ENCODE data around the gene LZTR1. TPM values are rescaled to one million over a fixed set of nuclear protein-coding genes. Genes with fewer than 3 reads are reported as not detected.
A peak's percentile ranks its signal among the peaks of the same experiment; 100 is the strongest.

Gene LZTR1
- total RNA-seq, 4 donors from 2014 or later: 18.2 to 73.7 (median 56.1) TPM

DNA sequence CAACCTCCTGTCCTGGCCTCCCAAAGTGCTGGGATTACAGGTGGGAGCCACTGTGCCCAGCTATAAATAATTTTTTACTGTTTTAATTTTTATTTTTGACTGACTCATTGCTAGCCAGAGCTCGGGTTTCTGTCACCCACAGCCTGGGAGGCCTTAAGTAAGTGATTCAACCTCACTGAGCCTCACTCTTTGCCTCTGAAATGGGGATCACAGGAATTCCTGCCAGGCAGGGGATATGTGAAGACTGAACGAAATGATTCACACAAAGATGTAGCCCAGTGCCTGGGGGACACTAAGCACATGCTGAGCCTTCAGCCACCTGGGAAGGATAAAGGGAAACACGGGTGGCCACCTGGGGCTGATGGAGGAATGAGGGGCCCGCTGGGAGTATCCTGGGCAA lies 59.8 kb downstream of the LZTR1 start:
- DNase-seq: no peak
- TF ChIP-seq, protein P1, sequence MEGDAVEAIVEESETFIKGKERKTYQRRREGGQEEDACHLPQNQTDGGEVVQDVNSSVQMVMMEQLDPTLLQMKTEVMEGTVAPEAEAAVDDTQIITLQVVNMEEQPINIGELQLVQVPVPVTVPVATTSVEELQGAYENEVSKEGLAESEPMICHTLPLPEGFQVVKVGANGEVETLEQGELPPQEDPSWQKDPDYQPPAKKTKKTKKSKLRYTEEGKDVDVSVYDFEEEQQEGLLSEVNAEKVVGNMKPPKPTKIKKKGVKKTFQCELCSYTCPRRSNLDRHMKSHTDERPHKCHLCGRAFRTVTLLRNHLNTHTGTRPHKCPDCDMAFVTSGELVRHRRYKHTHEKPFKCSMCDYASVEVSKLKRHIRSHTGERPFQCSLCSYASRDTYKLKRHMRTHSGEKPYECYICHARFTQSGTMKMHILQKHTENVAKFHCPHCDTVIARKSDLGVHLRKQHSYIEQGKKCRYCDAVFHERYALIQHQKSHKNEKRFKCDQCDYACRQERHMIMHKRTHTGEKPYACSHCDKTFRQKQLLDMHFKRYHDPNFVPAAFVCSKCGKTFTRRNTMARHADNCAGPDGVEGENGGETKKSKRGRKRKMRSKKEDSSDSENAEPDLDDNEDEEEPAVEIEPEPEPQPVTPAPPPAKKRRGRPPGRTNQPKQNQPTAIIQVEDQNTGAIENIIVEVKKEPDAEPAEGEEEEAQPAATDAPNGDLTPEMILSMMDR (IDR thresholded peaks at IDR 0.05): no peak
- no peak for TF ChIP-seq POLR2A (IDR thresholded peaks at IDR 0.05)
- Histone ChIP-seq H3K36me3 (no peaks in the 10 kb centered on the region), H3K27ac (no peak overlapping the region), H3K4me1 (no peaks in the 10 kb centered on the region), H3K4me3 (no peak overlapping the region), H3K27me3 (no peaks in the 10 kb centered on the region), H3K9me3 (no peaks in the 10 kb centered on the region)
- intact Hi-C loops (cut with DNase I; ENCODE audit: low total_unique reads): no loop called here

DNA sequence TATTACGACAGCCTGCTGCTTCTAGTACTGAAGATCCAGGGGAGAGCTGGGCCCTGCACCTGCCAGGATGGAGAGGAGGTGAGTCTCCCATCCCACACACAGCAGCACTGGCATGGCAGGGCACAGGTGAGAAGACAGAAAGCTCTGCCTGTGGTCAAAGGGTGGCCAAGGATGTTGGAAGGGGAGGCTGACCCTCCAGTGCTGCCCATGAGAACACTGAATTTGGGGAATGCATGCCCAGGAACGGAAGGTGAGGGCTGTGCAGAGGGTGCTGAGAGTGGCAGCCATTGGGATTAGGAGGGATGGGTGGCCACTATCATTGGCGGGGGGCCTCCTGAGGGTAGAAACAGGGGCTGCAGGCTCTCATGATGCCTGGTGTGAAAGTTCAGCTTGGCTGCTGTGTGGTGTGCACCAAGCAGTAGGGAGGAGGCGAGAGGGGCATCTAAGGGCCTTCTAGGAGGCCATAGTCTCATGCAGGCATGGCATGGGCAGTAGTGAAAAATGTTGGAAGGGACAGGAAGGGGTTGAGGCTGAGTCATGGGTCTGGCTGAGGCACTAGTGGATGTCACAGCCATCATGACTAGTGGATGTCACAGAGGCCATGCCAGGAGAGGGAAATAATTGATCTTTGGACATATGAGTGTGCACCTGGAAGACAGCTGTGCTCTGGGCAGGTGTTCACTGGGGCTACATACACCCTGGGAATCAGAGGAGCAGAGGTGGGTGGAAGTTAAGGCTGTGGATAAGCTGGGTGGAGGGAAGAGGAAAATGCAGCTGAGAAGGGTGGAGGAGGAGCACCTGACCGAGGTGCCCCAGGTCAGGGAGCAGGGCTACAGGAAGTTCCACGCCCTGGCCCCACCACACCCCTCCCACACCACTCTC lies 61.1 kb downstream of the LZTR1 start:
- no peak for TF ChIP-seq POLR2A (IDR thresholded peaks at IDR 0.05)
- TF ChIP-seq, protein P1 (IDR thresholded peaks at IDR 0.05): no peak
- intact Hi-C loops (cut with DNase I; ENCODE audit: low total_unique reads): no loop called here

DNA sequence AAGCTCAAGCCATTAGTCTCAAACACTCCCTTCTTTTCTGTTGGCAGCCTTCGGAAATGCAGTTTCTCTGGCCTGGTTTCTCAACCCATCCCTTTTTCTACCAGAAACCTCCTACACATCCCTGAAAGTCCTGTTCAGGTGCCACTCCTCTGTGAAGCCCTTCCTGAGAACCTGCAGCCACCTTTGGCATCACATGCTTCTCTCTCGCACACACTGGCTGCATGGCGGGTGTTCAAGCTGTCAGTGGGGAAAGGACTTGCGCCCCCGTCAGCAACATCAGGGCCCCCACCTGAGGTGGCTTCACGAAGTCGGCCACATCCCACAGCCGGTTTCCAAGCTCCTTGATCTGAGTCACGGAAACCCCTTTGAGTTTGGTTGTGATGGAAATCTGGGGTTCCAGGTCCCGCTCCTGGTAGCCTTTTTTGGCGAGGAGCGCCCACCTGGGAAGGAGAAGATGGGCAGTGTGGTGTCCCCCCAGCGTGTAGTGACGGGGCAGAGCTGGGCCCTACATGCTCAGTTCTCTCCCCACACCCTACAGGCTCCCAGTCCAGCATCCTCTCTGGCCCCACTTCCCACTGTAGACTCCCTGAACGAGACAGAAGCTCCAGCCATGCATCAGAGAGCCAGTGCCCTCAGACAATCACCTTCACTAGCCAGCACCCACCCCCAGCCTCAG lies 61.9 kb downstream of the LZTR1 start:
- Histone ChIP-seq H3K36me3 (no peaks in the 10 kb centered on the region), H3K4me3 (no peak overlapping the region), H3K27me3 (no peaks in the 10 kb centered on the region), H3K9me3 (no peaks in the 10 kb centered on the region), H3K27ac (no peak overlapping the region), H3K4me1 (no peaks in the 10 kb centered on the region)
- TF ChIP-seq, protein P1 (IDR thresholded peaks at IDR 0.05): no peak
- no peak for TF ChIP-seq POLR2A (IDR thresholded peaks at IDR 0.05)
- intact Hi-C loops (cut with DNase I; ENCODE audit: low total_unique reads): no loop called here
- DNase-seq: no peak

More for the DNA sequence above, 61.1 kb downstream of the LZTR1 start:
- DNase-seq: no peak
- no peaks in the 10 kb centered on the region for H3K4me1 ChIP-seq
- no peaks in the 10 kb centered on the region for H3K9me3 ChIP-seq
- no peaks in the 10 kb centered on the region for H3K36me3 ChIP-seq
- H3K27ac ChIP-seq: no peak overlapping the region
- H3K4me3 ChIP-seq: no peak overlapping the region
- no peaks in the 10 kb centered on the region for H3K27me3 ChIP-seq

DNA sequence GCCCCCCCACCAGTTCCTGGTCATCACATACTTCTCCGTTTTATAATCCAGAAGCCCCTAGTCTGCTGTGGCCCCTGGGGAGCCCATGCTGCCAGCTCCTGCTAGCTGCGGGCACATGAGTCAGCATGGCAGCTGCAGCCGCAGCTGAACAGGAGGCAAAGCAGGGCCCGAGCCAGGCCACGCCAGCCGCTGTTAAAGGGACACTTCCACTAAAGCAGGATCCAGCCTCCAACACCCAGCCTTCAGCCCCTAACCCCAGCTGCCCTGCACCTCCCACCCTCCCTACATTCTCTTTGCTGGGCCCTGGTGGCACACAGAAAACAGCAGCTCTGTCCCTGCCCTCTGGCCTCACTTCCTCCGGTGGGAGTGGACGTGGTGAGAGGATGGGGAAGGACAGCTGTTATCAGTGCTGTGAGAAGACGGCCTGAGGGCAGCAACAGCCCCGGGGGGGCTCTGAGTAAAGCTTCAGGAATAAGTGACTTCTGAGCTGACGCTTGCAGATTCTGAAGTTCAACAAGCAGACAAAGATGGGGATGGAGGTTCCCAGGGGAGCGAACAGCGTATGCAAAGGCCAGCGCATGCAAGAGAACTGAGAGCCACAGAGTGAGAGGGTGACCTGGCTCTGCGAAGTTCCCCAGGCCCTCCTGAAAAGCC lies 63.0 kb downstream of the LZTR1 start:
- H3K27me3 ChIP-seq: no peaks in the 10 kb centered on the region
- no peaks in the 10 kb centered on the region for H3K4me1 ChIP-seq
- intact Hi-C loops (cut with DNase I; ENCODE audit: low total_unique reads): no loop called here
- no peaks in the 10 kb centered on the region for H3K36me3 ChIP-seq
- H3K9me3 ChIP-seq: no peaks in the 10 kb centered on the region
- no peak overlapping the region for H3K27ac ChIP-seq
- no peak for DNase-seq
- H3K4me3 ChIP-seq: peak overlapping the region; percentile 35 to 39
- no peak for TF ChIP-seq POLR2A (IDR thresholded peaks at IDR 0.05)
- TF ChIP-seq, protein P1 (IDR thresholded peaks at IDR 0.05): no peak

Measured in uterus (tissue), 4 donors.